Epithelial cell of esophagus (primary cell): ENCODE measurements around the gene PIWIL4.
A peak's percentile ranks its signal among the peaks of the same experiment; 100 is the strongest.

Source experiments
- DNase-seq: peaks from one replicate; pipeline ENCODE4 v3.0.0; 2010; ENCODE audit warnings: low read depth
- H3K4me3 ChIP-seq: 2 replicates; pipeline ENCODE4 v1.5.1; 2011; ENCODE audit warnings: mild to moderate bottlenecking, low read length, control low read depth
- TF ChIP-seq, protein P1 (sequence below): IDR thresholded peaks from 2 replicates; pipeline ENCODE4 v1.5.1; 2011; ENCODE audit warnings: low read depth, mild to moderate bottlenecking, low read length, control low read depth, inconsistent platforms; ENCODE audit not compliant: insufficient read depth; ENCODE audit errors: missing control alignments

PIWIL4 gene

GRCh38 chr11:94558468-94558867 is 8.7 kb upstream of the PIWIL4 start:
- no peak overlapping the region for H3K4me3 ChIP-seq
- DNase-seq, result no peak
- TF ChIP-seq, protein P1, sequence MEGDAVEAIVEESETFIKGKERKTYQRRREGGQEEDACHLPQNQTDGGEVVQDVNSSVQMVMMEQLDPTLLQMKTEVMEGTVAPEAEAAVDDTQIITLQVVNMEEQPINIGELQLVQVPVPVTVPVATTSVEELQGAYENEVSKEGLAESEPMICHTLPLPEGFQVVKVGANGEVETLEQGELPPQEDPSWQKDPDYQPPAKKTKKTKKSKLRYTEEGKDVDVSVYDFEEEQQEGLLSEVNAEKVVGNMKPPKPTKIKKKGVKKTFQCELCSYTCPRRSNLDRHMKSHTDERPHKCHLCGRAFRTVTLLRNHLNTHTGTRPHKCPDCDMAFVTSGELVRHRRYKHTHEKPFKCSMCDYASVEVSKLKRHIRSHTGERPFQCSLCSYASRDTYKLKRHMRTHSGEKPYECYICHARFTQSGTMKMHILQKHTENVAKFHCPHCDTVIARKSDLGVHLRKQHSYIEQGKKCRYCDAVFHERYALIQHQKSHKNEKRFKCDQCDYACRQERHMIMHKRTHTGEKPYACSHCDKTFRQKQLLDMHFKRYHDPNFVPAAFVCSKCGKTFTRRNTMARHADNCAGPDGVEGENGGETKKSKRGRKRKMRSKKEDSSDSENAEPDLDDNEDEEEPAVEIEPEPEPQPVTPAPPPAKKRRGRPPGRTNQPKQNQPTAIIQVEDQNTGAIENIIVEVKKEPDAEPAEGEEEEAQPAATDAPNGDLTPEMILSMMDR, result no peak

DNA sequence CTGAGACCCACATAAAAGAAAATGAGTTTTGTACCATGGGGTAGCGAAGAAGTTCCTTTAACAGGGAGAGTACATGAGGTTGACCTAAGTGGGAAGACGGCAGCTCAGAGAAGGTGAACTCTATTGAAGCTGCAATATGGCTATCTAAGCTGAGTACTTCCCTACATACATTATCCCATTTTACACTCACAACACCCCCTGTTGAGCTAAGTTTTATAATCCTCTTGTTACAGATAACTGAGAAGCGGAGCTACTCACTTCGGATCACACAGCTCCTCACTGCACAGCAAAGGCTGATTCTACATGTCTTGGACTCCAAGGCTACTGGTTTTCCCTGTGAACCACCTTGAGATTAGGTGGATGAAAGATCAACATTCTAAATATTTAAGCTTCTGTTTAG is 8.2 kb upstream of the PIWIL4 start:
- TF ChIP-seq, protein P1, result no peak
- H3K4me3 ChIP-seq, result no peak overlapping the region
- DNase-seq, result no peak

GRCh38 chr11:94559361-94559760 is 7.8 kb upstream of the PIWIL4 start:
- no peak for DNase-seq
- H3K4me3 ChIP-seq, result no peak overlapping the region
- TF ChIP-seq, protein P1, result no peak

GRCh38 chr11:94560834-94561233 is 6.3 kb upstream of the PIWIL4 start:
- TF ChIP-seq, protein P1, result no peak
- no peak for DNase-seq
- H3K4me3 ChIP-seq, result no peak overlapping the region

DNA sequence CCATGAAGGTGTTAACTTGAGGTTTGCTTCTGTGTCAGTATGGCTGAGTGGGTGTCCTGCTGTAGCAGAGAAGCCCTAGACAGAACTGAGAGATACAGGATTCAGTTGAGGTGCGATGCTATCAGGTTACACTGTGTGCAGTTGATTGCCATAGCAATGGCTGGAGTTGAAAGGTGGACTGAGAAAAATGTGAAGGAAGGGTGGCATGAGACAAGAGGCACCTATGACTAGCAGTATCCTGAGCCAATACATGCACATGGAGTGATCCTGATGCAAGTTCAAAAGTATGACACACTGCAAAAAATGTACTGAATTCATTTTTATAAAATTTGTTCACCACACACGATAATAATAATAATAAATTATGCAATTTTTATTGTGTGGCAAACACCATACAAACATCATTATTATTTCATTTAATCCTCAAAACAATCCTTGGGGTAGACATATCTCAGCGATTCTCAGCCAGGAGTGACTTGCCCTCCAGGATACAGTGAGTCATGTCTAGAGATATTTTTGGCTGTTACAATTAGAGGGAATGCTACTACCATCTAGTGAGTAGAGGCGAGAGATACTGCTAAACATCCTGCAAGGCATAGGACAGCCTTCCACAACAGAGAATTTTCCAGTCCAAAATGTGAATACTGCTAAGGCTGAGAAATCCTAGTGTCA is 3.9 kb upstream of the PIWIL4 start:
- TF ChIP-seq, protein P1, result peak; percentile 54
- peak; percentile 71 for DNase-seq
- no peak overlapping the region for H3K4me3 ChIP-seq

DNA sequence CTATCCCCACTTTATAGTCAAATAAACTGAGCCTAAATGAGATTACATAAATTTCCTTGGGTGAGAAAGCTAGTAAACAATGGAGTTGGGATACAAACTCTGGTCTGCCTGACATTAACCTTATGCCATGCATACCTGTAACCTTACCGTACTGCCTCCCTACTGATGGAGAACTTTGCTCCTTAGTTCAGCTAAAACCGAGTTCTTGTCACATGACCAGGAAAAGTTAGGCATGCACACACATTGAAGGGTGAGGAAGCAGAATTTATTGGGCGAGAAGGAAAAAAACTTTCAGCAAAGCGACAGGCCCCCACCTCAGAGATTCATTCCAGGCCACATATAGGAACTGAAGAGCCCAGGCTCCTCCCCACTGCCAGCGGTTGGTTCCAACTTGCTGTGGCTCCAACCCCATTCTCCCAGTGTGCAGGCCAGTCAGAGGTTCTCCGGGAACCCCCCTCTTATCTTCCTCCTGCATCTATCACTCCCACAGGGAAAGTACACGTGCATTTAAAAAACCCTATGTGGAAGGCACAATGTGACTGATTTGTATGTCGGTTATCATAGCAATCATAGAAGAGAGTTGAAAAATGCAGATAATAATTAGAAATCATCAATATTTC is 3.2 kb upstream of the PIWIL4 start:
- DNase-seq, result no peak
- TF ChIP-seq, protein P1, result no peak
- no peak overlapping the region for H3K4me3 ChIP-seq

GRCh38 chr11:94568200-94568599 is 1.0 kb downstream of the PIWIL4 start:
- DNase-seq, result no peak
- H3K4me3 ChIP-seq, result no peak overlapping the region
- TF ChIP-seq, protein P1, result no peak
